Bronchial epithelial cell (primary cell): ENCODE measurements around the gene SERPINA4. TPM values are rescaled to one million over a fixed set of nuclear protein-coding genes. Genes with fewer than 3 reads are reported as not detected.
A peak's percentile ranks its signal among the peaks of the same experiment; 100 is the strongest.

Experiments
- DNase-seq: peaks from one replicate; pipeline ENCODE4 v3.0.0-alpha.2; 2010; ENCODE audit warnings: low read depth
- FAIRE-seq: peaks from 2 replicates; lab custom pipeline; 2011; peaks lifted over from hg19 to GRCh38; lab: Jason Lieb, UNC
- H3K27me3 ChIP-seq: 2 replicates; pipeline ENCODE4 v1.5.1; 2011; ENCODE audit warnings: low read length; ENCODE audit not compliant: control insufficient read depth, insufficient read depth
- H3K36me3 ChIP-seq: 2 replicates; pipeline ENCODE4 v1.5.1; 2011; ENCODE audit warnings: low read length; ENCODE audit not compliant: control insufficient read depth, insufficient read depth
- H3K4me3 ChIP-seq: 2 replicates; pipeline ENCODE4 v1.5.1; 2011; ENCODE audit warnings: mild to moderate bottlenecking, low read depth, low read length, control low read depth
- CTCF ChIP-seq: IDR thresholded peaks from 2 replicates; pipeline ENCODE4 v1.5.1; 2011; ENCODE audit warnings: mild to moderate bottlenecking, moderate library complexity, low read length, control low read depth, inconsistent platforms; ENCODE audit not compliant: insufficient read depth, severe bottlenecking
- total RNA-seq: library from RNA; depleted of rRNA; stranded (reverse); fragments of >200 nt; gene quantifications from 2 replicates; pipeline ENCODE4 v1.2.1, GENCODE V29; 2014

SERPINA4 gene
- total RNA-seq, 1 donor from 2014 or later, result not detected

GRCh38 chr14:94540031-94540794, 21.0 kb upstream of the SERPINA4 start:
- no peak for FAIRE-seq

GRCh38 chr14:94541234-94541975, 19.8 kb upstream of the SERPINA4 start:
- no peak for DNase-seq
- no peak overlapping the region for H3K4me3 ChIP-seq
- FAIRE-seq, result peak; percentile 68
- TF ChIP-seq CTCF, result no peak
- no peaks in the 10 kb centered on the region for H3K27me3 ChIP-seq
- H3K36me3 ChIP-seq, result no peaks in the 10 kb centered on the region

More at GRCh38 chr14:94540031-94540794, 21.0 kb upstream of the SERPINA4 start:
- H3K27me3 ChIP-seq, result no peaks in the 10 kb centered on the region
- TF ChIP-seq CTCF, result no peak
- DNase-seq, result no peak
- no peaks in the 10 kb centered on the region for H3K36me3 ChIP-seq
- H3K4me3 ChIP-seq, result no peak overlapping the region

- Histone ChIP-seq H3K4me3 (no peak overlapping the region), H3K27me3 (no peaks in the 10 kb centered on the region), H3K36me3 (no peaks in the 10 kb centered on the region)
- no peak for FAIRE-seq
- DNase-seq, result no peak
- TF ChIP-seq CTCF, result no peak
Observed at GRCh38 chr14:94542111-94542810, 19.0 kb upstream of the SERPINA4 start.

- H3K4me3 ChIP-seq, result no peak overlapping the region
- H3K36me3 ChIP-seq, result no peaks in the 10 kb centered on the region
- DNase-seq (no peak), FAIRE-seq (no peak)
- no peaks in the 10 kb centered on the region for H3K27me3 ChIP-seq
- no peak for TF ChIP-seq CTCF
Observed at GRCh38 chr14:94542811-94543440, 18.3 kb upstream of the SERPINA4 start.

GRCh38 chr14:94543449-94544124, 17.7 kb upstream of the SERPINA4 start:
- H3K36me3 ChIP-seq, result no peaks in the 10 kb centered on the region
- FAIRE-seq, result no peak
- no peaks in the 10 kb centered on the region for H3K27me3 ChIP-seq
- no peak for TF ChIP-seq CTCF
- H3K4me3 ChIP-seq, result no peak overlapping the region
- peak; percentile 34 for DNase-seq
